ENCODE measurements around the gene PYDC1. TPM values are rescaled to one million over a fixed set of nuclear protein-coding genes. Genes with fewer than 3 reads are reported as not detected.
"Not testable (repeated sequence)": the region's sequence is repeated elsewhere in the genome, so short reads cannot be mapped to it uniquely, and the experiment has no call there.

Gene PYDC1
- total RNA-seq, 1 donor from 2014 or later: 2.8 TPM

- DNase-seq: not testable (repeated sequence)
Measured at GRCh38 chr16:31195861-31196260, 21.1 kb downstream of the PYDC1 start.

DNA sequence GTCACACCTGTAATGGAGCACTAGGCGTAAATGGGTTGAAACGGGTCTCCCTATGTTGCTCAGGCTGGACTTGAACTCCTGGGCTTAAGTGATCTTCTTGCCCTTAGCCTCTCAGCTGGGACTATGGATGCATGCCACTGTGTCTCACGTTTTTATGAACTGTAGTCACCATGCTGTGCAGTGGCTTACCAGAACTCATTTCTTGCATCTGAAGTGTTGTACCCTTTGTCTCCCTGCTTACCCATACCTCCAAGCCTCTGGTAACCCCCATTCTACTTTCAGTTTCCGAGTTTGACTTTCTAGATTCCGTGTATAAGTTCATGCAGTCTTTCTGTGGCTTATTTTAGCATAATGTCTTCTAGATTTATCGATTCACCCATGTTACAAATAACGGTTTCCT lies 22.0 kb downstream of the PYDC1 start:
- DNase-seq: no peak

- no peak for DNase-seq
Measured at GRCh38 chr16:31193874-31194273, 23.1 kb downstream of the PYDC1 start.

- no peak for DNase-seq
Measured at GRCh38 chr16:31192856-31193642, 23.9 kb downstream of the PYDC1 start.

DNA sequence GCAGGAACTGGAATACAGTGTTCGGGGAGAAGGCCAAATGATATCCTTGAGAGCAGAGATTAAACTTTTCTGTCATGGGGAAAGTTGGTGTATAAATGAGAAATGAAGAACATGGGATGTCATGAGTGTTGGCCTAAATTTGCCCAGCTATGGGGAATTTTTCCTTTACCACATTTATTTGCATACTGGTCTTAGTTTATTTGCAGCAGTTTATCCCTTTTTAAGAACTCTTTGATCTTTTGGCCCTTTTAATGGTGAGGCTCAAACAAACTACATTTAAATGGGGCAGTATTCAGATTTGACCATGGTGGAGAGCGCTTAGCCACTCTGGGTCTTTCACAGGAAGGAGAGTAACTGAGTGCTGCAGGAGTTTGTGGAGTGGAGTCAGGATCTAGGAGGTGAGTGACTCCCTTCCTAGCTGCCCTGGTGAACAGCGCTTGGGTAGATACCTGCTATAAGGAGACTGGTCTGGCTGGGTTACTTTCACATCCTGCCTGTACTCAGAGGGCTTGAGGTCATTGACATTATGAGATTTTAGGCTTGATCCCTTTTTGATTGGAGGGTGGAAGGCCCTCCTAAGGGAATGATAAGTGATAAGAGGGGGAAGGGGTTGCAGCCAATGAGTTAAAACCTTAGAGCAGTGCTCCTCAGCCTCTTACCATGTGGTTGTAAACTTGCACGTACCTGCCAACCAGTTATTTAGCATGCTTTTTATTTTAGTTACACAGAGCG lies 25.1 kb downstream of the PYDC1 start:
- no peak for DNase-seq

- no peak for DNase-seq
Measured at GRCh38 chr16:31190818-31191444, 26.0 kb downstream of the PYDC1 start.

GRCh38 chr16:31190061-31190460 lies 26.9 kb downstream of the PYDC1 start:
- DNase-seq: no peak

DNA sequence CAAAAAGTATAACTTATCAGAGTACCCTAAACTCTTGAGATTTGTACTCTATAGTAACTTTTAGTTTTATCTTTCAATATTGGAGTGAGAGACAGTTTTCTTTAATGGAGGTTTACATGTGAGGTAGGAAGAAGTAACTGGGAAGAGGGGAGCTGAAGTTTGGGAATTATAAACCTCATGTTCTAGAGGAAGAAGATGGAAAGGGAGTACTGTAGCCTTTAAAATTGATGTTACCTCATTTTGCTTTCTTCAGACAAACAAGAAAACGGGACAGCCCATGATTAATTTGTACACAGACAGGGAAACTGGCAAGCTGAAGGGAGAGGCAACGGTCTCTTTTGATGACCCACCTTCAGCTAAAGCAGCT lies 27.5 kb downstream of the PYDC1 start:
- no peak for DNase-seq

DNA sequence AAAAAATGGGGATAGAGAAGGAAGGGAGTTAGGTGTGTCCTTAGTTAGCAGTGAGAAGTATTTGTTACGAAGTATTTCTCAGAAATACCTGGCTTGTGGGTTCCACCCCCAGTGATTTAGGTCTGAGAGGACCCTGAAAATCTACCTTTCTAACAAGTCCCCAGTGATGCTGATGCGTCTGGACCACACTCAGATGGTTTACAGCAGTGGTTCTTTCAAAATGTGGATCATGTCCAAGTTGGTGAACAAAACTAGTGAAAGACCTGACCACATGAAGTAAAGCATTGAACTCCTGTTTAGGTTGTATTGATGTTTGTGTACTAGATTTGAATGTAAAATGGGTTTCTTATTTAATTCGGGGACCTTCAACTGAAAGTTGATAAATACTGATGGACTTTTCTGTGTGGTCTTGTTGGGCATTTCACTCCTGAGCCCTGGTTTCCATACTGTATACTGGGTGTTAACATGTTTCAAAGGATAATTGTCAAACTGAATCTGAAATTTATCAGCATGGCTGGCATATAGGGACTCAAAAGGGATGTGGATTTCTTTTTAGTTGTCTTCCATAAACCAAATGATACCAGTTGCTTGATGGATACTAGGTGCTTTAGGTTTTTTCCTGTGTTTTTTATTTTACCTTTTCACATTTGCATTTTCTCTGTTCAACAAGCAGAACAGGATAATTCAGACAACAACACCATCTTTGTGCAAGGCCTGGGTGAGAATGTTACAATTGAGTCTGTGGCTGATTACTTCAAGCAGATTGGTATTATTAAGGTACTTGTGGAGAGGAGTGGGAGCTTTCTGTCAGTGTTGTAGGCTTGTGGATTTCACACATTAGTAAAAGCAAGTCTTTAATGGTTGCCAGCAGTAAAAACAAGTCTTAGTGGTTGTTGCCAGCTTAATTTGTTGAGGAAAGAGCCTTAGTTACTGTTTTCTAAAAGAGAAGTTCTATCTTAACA lies 28.2 kb downstream of the PYDC1 start:
- DNase-seq: no peak

GRCh38 chr16:31187808-31188189 lies 29.1 kb downstream of the PYDC1 start:
- no peak for DNase-seq

DNA sequence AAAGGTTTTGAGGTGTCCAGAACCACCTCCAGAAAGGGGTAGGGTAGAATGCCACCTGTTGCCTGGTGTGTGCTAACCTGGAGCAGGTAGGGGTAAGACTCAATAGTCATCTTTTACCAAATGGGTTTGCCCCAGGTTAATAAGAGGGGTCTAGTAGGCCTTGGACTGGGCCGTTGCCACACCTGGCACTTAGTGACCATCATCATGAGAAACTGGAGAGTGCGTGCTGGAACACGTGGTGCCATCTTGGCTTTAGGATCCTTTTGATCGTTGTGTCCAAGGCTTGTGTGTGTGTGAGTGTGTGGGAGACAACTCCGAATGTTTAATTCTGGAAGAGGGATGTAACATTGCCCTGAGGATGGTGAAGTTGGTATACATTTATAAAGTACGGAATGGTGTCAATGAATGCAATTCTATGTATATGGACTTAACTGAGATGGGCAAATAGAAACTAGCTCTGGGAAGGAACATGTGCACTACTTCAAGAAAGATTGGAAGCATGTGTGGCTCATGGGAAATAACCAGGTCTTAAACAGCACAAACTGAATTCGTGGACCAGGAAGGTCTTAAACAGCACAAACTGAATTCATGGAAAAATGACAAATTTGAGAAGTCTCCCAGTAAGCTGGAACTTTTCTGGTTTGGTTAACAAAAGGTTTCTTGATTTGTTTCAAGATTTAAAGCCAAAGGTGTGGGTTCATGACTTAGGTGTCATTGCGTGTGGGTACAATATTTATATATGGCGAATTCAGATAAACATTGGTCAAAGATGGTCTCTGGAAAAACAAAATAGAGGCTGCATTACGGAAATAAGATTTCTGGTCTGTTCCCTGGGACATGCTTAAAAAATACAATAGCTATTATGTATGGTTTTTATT lies 29.8 kb downstream of the PYDC1 start:
- no peak for DNase-seq

- DNase-seq: no peak
Measured at GRCh38 chr16:31186176-31186575, 30.8 kb downstream of the PYDC1 start.

GRCh38 chr16:31185339-31185738 lies 31.6 kb downstream of the PYDC1 start:
- no peak for DNase-seq

- DNase-seq: no peak
Measured at GRCh38 chr16:31184888-31185287, 32.0 kb downstream of the PYDC1 start.

DNA sequence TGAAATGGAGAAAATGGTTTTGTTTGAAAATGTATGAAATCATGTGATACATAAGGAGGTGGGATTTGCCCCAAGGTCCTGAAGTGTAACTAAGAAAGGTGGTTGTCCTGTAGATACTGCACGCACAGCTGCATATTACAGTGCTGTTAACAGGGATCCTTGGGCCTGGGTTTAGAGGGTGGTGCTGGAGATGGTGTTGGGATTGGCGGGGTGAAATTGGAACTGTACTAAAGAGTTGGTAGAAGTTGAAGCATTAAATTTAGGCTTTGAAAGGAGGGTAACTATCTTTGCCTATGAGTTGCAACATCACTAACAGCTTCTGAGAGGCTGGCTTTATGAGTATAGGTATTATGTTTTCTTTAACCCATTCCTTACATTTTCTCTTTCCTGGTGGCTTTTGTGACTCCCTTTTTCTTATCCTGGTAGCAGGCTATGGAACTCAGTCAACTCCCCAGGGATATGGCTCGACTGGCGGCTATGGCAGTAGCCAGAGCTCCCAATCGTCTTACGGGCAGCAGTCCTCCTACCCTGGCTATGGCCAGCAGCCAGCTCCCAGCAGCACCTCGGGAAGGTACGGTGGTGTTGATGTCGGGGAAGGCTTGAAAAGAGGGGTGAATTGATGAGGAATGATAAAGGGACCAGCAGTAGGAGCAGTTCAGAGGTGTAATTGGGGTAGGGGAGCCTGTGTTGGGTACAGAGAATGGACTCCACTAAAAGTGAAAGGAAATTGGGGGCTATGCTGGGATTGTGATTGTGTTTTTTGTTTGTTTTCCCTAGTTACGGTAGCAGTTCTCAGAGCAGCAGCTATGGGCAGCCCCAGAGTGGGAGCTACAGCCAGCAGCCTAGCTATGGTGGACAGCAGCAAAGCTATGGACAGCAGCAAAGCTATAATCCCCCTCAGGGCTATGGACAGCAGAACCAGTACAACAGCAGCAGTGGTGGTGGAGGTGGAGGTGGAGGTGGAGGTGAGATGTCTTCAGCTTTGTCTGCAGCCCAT lies 33.2 kb downstream of the PYDC1 start:
- DNase-seq: no peak

GRCh38 chr16:31182391-31182790 lies 34.5 kb downstream of the PYDC1 start:
- DNase-seq: no peak

GRCh38 chr16:31181102-31181830 lies 35.7 kb downstream of the PYDC1 start:
- DNase-seq: no peak

DNA sequence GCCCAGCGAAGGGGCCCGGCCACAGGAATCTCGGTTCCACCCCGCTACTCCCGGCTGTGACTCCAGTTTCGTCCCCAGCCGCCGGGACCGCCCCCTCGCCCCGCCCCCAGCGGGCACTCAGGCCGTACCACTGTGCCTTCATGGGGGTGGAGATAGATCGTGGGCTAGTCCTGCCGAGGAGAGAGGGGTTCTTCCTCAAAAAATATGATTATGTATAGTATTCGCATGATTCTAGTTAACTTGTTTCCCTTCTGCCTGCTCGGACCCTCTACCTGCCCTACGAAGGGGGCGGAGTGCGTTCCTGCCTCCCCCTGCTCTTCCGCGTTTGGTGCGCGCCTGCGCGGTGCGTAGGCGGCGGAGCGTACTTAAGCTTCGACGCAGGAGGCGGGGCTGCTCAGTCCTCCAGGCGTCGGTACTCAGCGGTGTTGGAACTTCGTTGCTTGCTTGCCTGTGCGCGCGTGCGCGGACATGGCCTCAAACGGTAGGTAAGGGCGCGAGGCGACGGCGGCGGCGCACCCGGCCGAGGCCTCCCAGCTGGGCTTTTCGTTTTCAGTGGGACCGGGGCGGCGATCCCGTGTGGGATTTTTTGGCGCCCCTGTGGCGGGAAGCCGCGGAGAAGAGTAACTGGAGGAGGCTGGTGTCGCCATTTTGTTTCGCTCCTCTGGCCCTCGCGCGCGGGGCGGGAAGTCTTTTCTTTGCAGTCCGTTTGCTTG lies 37.0 kb downstream of the PYDC1 start, which contains the start of gene FUS:
Gene FUS (plus strand): TSS at position 393 of the 713 bp plus-strand sequence. CDS start 76 bp downstream, at position 469.
- DNase-seq: peak; percentile 99
